ENCODE measurements around the gene CDC5L.

Gene CDC5L

GRCh38 chr6:44481056-44481455, 93.5 kb downstream of the CDC5L start:
- TF ChIP-seq, protein P1, sequence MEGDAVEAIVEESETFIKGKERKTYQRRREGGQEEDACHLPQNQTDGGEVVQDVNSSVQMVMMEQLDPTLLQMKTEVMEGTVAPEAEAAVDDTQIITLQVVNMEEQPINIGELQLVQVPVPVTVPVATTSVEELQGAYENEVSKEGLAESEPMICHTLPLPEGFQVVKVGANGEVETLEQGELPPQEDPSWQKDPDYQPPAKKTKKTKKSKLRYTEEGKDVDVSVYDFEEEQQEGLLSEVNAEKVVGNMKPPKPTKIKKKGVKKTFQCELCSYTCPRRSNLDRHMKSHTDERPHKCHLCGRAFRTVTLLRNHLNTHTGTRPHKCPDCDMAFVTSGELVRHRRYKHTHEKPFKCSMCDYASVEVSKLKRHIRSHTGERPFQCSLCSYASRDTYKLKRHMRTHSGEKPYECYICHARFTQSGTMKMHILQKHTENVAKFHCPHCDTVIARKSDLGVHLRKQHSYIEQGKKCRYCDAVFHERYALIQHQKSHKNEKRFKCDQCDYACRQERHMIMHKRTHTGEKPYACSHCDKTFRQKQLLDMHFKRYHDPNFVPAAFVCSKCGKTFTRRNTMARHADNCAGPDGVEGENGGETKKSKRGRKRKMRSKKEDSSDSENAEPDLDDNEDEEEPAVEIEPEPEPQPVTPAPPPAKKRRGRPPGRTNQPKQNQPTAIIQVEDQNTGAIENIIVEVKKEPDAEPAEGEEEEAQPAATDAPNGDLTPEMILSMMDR (IDR thresholded peaks at IDR 0.05): no peak

GRCh38 chr6:44481760-44482159, 94.3 kb downstream of the CDC5L start:
- TF ChIP-seq, protein P1 (IDR thresholded peaks at IDR 0.05): no peak

DNA sequence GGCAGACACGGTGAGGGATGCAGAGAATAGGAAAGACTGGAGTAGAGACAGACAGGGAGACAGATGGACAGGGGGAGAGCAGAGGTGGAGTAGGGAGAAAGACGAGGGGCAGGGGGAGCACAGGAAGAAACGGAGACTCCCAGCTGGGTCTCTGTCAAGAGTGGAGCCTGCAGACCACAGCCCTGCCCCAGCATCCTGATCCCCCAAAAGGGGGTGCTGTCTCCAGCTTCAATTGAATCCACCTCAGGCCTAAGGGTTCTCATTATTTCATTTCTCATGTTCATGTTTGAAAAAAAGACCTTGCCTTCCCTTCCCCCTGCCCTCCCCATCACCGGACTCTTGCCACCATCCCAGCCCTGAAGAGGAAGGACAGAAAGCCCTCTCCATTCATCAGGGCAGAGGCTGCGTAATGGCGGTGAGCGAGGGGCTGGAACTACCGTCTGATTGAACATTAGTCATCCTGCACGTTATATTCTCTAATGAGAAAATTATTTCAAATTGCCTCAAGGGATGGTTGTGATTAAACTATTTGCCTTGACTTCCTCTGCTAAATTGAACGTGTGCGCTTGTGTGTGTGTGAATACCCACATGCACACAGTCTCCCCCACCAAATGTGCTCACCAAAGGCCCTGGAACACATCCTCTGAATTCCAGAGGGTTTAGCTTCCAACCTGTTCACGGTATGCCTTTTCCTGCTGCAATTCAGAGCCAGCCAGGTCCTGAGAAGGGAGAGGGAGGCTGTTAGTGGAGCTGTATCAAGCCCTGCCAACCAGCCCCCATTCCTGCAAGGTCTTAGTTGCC, 98.3 kb downstream of the CDC5L start:
- TF ChIP-seq, protein P1 (IDR thresholded peaks at IDR 0.05): no peak

DNA sequence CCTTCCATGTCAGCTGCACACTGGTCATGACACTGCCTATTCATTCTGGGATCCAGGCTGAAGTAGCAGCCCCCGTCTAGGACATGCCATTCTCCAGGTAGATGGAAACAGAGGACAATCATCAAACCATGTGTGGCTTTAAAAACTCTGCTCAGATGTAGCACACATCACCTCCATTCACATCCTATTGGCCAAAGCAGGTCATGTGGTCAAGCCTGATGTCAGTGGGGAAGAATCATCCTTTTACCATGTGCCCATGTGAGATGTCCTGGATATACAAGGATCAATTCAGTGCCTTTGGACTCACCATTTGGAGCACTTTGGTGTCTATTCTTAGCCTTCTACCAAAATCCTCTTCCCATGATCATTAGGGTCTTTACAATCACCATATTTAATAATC, 99.5 kb downstream of the CDC5L start:
- TF ChIP-seq, protein P1 (IDR thresholded peaks at IDR 0.05): no peak

GRCh38 chr6:44487586-44487985, 100.1 kb downstream of the CDC5L start:
- TF ChIP-seq, protein P1 (IDR thresholded peaks at IDR 0.05): no peak

DNA sequence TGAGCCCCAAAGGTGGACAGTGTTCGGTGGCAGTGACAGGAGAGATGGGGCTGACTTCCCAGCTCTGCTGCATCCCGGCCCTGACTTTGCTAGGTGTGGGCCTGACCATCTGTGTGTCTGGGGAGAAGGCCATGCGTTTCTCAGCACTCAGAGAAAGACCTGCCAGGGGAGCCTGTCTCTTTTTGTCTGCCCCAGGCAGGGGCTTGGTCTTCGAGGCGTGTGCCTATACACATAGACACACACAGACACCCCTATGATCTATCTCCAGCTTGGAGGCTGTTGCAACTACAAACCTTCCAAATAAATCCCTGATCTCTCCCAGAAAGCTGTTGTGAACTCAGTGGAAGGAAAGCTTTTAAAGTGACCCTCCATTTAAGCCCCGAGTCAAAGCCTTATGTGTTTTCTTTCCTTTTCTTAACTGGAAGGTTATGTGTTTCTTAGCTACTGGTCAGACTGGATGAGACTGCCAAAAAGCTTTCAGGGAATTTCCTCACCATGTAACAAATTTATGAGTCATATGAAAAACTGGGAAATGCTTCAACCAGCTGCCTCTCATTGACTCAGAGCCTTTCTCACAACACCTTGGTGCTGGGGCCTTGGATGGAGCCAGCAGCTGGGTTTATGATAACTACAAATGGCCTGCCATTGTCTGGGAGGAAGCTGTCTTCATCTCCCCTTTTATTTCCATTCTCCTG, 102.6 kb downstream of the CDC5L start:
- TF ChIP-seq, protein P1 (IDR thresholded peaks at IDR 0.05): no peak

DNA sequence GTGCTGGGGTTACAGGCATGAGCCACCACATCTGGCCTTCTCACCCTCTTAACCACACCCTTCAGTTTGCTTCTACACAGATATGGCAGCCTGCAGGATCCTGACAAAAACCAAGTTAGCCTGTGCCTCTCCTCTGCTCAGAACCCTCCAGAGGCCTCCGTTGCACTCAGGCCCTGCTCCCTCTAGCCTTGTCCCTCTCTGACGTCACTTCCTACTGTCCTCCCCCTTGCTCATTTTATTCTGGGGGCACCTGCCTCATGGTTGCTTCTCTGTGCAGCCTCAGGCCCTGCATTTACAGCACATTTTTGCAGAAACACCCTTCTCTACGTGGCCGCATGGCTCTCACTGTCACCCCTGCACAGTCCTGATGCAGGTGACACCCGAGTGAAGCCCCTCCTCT, 105.6 kb downstream of the CDC5L start:
- TF ChIP-seq, protein P1 (IDR thresholded peaks at IDR 0.05): no peak
